T-helper 2 cell treated with Interferon-gamma antibody and Interleukin-4, amounts not matched to agents 100 ng/mL and 5 ng/mL, for 36 hours (primary cell): ENCODE measurements around the gene CPXM2. TPM values are rescaled to one million over a fixed set of nuclear protein-coding genes. Genes with fewer than 3 reads are reported as not detected.
"Not testable (repeated sequence)": the region's sequence is repeated elsewhere in the genome, so short reads cannot be mapped to it uniquely, and the experiment has no call there.

ENCODE experiments used
- intact Hi-C: fragments of 100-400 bp; cut with micrococcal nuclease; formaldehyde crosslinking; loops from one replicate; pipeline ENCODE4 v1.15.1; 2023
- total RNA-seq: library from RNA; stranded (reverse); gene quantifications from 2 replicates; pipeline ENCODE4 v1.2.3, GENCODE V29; 2022

Gene CPXM2
- total RNA-seq, 1 donor from 2014 or later: not detected

GRCh38 chr10:123746061-123746460, 145.5 kb downstream of the CPXM2 start:
- intact Hi-C loops: no loop called here

DNA sequence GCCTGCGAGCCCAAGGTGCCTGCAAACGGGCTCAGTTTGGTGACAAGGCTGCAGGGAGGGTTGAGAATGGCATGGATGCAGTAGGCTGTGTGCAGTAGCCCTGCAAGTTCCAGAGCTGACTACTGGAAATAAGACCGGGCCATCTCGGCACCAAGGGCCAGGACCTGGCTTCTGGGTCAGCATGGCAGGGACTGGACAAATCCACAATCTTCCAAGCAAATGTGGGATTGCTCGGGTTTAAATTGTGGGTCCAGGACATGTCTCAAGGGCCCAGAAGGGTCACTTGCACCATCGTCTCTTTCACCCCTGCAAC, 147.4 kb downstream of the CPXM2 start:
- intact Hi-C loops: no loop called here

GRCh38 chr10:123743441-123744223, 148.0 kb downstream of the CPXM2 start:
- intact Hi-C loops: no loop called here

GRCh38 chr10:123742751-123743440, 148.7 kb downstream of the CPXM2 start:
- intact Hi-C loops: no loop called here

GRCh38 chr10:123741711-123742110, 149.9 kb downstream of the CPXM2 start:
- intact Hi-C loops: no loop called here

DNA sequence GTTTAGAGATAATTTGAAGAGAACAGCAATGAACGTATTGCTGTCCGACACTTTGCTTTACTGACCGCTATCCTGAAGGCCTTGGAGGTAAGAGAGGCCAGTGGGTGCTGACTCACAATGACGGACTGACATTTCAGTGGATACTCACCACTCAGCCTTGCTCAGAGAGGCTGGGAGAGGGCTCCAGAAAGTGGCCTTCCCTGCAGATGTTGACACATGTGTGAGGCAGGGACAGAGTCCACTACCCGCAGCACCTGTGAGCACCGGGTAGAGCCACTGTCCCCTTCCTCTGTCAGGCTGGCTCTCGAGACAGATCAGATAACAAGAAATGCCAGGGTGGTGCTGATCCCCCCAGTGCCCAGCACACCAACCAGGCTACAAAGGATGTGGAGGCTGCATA, 150.5 kb downstream of the CPXM2 start:
- intact Hi-C loops: no loop called here

DNA sequence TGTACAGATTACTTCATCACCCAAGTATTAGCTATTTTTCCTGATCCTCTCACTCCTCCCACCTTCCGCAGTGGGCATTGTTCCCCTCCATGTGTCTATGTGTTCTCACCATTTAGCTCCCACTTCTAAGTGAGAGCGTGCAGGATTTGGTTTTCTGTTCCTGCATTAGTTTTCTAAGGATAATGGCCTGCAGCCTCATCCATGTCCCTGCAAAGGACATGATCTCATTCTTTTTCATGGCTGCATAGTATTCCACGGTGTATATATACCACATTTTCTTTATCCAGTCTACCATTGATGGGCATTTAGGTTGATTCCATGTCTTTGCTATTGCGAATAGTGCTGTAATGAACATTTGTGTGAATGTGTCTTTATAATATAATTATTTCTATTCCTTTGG, 154.7 kb downstream of the CPXM2 start:
- intact Hi-C loops: not testable (repeated sequence)

DNA sequence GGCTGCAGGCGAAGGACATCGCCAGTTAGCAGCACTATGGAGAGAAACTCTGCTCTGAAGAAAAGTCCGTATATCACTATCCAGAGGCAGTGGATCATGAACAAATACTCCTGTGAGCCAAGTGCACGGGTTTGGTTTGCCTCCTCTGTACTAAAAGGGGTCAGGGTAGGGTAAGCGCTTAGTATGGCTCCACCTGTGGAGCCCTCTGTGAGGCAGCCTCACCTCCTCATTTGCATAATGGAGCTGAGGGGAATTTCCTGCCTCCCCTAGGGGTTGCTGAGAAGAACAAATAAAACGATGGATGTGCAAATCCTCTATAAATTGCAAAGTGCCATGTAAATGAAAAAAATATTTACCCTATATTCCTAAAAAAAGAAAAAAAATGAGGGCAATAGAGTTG, 162.1 kb downstream of the CPXM2 start:
- intact Hi-C loops: no loop called here

GRCh38 chr10:123726836-123727235, 164.8 kb downstream of the CPXM2 start:
- intact Hi-C loops: no loop called here

- intact Hi-C loops: no loop called here
These were observed 165.2 kb downstream of the CPXM2 start for GRCh38 chr10:123726381-123726780.

- intact Hi-C loops: no loop called here
These were observed 166.9 kb downstream of the CPXM2 start for GRCh38 chr10:123724747-123725146.

DNA sequence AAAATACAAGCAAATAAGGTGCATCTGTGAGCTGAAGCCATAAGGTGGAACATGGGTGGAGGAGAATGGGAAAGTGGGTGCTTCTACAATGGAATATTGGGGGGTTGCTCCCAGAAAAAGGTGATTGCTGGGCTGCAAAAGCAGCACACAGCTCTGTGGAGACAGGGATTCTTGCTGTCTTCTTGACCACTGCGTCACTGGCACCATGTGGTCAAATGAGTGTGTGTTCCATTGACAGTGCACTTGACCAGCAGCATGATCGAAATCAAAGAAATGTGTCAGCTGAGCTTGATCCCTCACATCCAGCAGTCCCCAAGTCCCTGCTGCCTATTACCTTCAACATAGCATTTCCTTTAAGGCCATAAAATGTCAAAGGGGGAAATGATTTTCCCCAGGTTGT, 169.3 kb downstream of the CPXM2 start:
- intact Hi-C loops: no loop called here

DNA sequence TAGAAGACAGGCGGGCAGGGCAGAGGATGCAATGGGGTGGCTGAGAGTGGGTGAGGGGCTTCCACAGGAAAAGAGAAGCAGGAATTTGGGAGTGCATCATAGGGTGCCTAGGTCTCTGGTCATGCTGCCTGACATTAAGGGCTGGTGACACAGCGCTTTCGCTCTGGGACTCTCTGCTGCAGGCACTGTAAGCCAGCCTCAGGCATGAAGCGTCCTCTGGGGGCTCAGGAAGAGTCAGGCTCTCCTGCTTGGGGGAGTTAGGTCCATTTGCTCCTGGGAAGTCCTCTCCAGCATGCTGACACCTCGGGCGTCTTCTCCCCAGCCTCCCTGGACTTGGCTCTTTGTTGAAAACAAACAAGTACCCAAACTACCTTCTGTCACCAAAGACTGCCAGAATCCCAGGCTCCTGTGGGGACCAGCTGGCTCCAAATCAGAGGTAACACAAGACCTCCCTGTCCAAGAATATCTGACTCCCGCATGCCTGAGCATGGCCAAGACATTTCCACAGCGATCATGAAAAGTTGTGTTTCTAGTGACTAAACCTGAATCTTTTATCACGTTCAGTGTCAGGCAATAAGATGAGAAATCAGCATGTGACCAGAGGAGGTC, 170.1 kb downstream of the CPXM2 start:
- intact Hi-C loops: no loop called here

- intact Hi-C loops: no loop called here
These were observed 171.1 kb downstream of the CPXM2 start for GRCh38 chr10:123720536-123720935.

DNA sequence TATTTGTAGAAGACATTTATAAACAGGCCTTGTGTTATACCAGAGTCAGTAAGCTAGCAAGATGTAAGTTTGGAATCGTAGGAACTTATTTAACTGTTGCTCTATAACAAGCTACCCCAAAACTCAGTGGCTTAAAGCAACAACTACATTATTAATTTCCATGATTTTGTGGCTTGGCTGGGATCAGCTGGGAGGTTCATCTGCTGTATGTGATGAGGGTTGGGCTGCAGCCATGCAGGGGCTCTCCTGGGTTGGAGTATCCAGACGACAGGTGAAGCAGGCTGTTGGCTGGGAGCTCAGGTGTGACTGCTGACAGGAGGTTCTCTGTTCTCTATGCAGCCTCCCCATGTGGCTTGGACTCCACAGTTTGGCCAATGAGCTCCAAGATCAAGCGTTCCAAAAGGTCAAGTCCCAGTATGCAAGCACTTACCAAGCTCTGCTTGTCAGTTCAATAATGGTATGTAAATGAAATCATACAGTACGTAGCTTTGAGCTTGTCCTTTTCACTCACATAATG, 173.0 kb downstream of the CPXM2 start:
- intact Hi-C loops: no loop called here

- intact Hi-C loops: no loop called here
These were observed 174.3 kb downstream of the CPXM2 start for GRCh38 chr10:123717336-123717735.

DNA sequence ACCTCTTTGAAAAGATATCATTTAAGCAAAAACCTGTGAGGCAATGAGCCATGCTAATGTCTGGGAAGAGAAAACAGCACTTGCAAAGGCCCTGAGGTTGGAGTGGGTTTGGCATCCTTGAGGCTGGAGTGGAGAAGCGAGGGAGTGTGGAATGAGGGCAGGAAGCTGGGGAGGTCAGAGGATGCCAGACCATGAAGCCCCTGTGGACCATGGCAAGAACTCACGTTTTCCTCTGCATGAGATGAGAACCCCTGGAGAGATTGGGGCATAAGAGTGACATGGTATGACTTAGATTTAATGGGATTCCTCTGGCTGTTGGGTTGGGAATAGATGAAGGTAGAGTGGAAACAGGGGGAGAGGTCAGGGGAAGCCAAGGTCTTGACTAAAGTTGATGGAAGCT, 176.1 kb downstream of the CPXM2 start:
- intact Hi-C loops: no loop called here

DNA sequence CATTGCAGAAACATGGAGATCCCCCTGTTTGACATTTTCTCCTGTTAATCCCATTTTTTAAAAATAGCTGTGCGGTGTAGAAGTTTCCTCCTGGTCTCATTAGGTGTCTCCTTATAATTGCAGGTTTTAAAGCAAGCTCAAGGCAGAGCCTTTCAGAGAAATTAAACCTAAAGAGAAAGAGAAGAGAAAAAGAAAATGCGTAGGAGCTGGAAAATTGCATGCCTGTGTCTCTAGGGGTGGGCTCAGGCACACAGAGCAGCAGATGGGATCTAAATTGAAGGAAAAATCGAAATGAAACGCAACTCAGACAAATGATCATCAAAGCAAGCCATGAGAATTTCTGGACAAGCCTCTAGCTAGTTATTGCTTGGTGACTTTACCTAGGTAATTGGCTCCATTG, 185.4 kb downstream of the CPXM2 start:
- intact Hi-C loops: no loop called here

GRCh38 chr10:123704812-123705211, 186.8 kb downstream of the CPXM2 start:
- intact Hi-C loops: no loop called here

GRCh38 chr10:123704076-123704475, 187.5 kb downstream of the CPXM2 start:
- intact Hi-C loops: no loop called here

- intact Hi-C loops: no loop called here
These were observed 188.3 kb downstream of the CPXM2 start for GRCh38 chr10:123703195-123703790.
